ENCODE measurements around the gene MS4A10. TPM values are rescaled to one million over a fixed set of nuclear protein-coding genes. Genes with fewer than 3 reads are reported as not detected.

MS4A10 gene
- total and polyA plus RNA-seq, 4 donors, result not detected

DNA sequence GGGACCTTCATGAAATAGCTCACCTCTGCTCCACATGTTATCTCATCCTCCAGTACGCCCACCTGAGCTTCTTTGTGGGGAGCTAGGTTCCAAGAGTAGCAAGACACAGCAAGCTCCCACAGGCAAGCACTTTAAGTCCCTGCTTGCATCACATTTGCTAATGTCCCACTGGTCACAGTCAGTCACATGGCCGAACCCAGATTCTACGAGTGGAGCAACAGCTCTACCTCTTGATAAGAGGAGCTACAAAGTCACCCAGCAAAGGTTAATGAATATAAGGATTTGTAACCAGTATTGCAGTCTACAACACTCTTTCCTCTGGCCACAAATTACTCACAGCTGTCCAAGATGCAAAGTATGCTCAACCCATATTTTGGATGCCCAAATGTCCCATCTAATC is 43.7 kb upstream of the MS4A10 start:
- Histone ChIP-seq H3K9me3 (ENCODE audit: control insufficient read depth in 4 of 4, low read length in 3 of 4) (peaks cover 0 to 7% (median 0%) of the 10 kb centered on the region in 4 donors), H3K27ac (ENCODE audit: low read depth in 1 of 2, low read length in 2 of 2) (no peak overlapping the region), H3K4me3 (ENCODE audit: low read depth in 1 of 3, low read length in 3 of 3) (no peak overlapping the region), H3K36me3 (ENCODE audit: control insufficient read depth in 4 of 4, insufficient read depth in 3 of 4, low read depth in 1 of 4, low read length in 3 of 4) (no peaks in the 10 kb centered on the region), H3K9ac (ENCODE audit: low read depth in 1 of 2, low read length in 2 of 2) (no peak overlapping the region), H3K27me3 (ENCODE audit: control insufficient read depth in 4 of 4, insufficient read depth in 4 of 4, low read length in 3 of 4) (peaks cover 0 to 6% (median 1%) of the 10 kb centered on the region in 4 donors), H3K4me1 (ENCODE audit: control insufficient read depth in 4 of 4, insufficient read depth in 4 of 4, low read length in 3 of 4) (no peaks in the 10 kb centered on the region)
- DNase-seq (ENCODE audit: low spot score), result no peak
- WGBS, result 79% methylated on average over 3 of the region's 3 CpGs
- no peak for TF ChIP-seq HNF4G (IDR thresholded peaks at IDR 0.05)
- no peak for TF ChIP-seq HNF4A (conservative IDR thresholded peaks at IDR 0.05)
- TF ChIP-seq NR2F2 (IDR thresholded peaks at IDR 0.05), result no peak
- TF ChIP-seq, protein P1, sequence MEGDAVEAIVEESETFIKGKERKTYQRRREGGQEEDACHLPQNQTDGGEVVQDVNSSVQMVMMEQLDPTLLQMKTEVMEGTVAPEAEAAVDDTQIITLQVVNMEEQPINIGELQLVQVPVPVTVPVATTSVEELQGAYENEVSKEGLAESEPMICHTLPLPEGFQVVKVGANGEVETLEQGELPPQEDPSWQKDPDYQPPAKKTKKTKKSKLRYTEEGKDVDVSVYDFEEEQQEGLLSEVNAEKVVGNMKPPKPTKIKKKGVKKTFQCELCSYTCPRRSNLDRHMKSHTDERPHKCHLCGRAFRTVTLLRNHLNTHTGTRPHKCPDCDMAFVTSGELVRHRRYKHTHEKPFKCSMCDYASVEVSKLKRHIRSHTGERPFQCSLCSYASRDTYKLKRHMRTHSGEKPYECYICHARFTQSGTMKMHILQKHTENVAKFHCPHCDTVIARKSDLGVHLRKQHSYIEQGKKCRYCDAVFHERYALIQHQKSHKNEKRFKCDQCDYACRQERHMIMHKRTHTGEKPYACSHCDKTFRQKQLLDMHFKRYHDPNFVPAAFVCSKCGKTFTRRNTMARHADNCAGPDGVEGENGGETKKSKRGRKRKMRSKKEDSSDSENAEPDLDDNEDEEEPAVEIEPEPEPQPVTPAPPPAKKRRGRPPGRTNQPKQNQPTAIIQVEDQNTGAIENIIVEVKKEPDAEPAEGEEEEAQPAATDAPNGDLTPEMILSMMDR (IDR thresholded peaks at IDR 0.05; ENCODE audit: low read depth, low read length, missing input control), result no peak
- TF ChIP-seq FOXA1 (IDR thresholded peaks at IDR 0.05), result no peak
- TF ChIP-seq YY1 (IDR thresholded peaks at IDR 0.05), result no peak
- TF ChIP-seq JUND (IDR thresholded peaks at IDR 0.05), result no peak
- TF ChIP-seq, protein P2, sequence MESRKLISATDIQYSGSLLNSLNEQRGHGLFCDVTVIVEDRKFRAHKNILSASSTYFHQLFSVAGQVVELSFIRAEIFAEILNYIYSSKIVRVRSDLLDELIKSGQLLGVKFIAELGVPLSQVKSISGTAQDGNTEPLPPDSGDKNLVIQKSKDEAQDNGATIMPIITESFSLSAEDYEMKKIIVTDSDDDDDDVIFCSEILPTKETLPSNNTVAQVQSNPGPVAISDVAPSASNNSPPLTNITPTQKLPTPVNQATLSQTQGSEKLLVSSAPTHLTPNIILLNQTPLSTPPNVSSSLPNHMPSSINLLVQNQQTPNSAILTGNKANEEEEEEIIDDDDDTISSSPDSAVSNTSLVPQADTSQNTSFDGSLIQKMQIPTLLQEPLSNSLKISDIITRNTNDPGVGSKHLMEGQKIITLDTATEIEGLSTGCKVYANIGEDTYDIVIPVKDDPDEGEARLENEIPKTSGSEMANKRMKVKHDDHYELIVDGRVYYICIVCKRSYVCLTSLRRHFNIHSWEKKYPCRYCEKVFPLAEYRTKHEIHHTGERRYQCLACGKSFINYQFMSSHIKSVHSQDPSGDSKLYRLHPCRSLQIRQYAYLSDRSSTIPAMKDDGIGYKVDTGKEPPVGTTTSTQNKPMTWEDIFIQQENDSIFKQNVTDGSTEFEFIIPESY (IDR thresholded peaks at IDR 0.05), result no peak
- TF ChIP-seq FOXA2 (IDR thresholded peaks at IDR 0.05), result no peak
- TF ChIP-seq SP1 (IDR thresholded peaks at IDR 0.05), result no peak
- TF ChIP-seq, protein P3, sequence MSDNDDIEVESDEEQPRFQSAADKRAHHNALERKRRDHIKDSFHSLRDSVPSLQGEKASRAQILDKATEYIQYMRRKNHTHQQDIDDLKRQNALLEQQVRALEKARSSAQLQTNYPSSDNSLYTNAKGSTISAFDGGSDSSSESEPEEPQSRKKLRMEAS (IDR thresholded peaks at IDR 0.05), result no peak
- no peak for TF ChIP-seq RAD21 (IDR thresholded peaks at IDR 0.05)
- TF ChIP-seq EGR1 (IDR thresholded peaks at IDR 0.05; ENCODE audit: low read depth in 2 of 2), result no peak
- TF ChIP-seq, protein P4, sequence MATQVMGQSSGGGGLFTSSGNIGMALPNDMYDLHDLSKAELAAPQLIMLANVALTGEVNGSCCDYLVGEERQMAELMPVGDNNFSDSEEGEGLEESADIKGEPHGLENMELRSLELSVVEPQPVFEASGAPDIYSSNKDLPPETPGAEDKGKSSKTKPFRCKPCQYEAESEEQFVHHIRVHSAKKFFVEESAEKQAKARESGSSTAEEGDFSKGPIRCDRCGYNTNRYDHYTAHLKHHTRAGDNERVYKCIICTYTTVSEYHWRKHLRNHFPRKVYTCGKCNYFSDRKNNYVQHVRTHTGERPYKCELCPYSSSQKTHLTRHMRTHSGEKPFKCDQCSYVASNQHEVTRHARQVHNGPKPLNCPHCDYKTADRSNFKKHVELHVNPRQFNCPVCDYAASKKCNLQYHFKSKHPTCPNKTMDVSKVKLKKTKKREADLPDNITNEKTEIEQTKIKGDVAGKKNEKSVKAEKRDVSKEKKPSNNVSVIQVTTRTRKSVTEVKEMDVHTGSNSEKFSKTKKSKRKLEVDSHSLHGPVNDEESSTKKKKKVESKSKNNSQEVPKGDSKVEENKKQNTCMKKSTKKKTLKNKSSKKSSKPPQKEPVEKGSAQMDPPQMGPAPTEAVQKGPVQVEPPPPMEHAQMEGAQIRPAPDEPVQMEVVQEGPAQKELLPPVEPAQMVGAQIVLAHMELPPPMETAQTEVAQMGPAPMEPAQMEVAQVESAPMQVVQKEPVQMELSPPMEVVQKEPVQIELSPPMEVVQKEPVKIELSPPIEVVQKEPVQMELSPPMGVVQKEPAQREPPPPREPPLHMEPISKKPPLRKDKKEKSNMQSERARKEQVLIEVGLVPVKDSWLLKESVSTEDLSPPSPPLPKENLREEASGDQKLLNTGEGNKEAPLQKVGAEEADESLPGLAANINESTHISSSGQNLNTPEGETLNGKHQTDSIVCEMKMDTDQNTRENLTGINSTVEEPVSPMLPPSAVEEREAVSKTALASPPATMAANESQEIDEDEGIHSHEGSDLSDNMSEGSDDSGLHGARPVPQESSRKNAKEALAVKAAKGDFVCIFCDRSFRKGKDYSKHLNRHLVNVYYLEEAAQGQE (IDR thresholded peaks at IDR 0.05), result no peak
- no peak for TF ChIP-seq RXRA (IDR thresholded peaks at IDR 0.05)

DNA sequence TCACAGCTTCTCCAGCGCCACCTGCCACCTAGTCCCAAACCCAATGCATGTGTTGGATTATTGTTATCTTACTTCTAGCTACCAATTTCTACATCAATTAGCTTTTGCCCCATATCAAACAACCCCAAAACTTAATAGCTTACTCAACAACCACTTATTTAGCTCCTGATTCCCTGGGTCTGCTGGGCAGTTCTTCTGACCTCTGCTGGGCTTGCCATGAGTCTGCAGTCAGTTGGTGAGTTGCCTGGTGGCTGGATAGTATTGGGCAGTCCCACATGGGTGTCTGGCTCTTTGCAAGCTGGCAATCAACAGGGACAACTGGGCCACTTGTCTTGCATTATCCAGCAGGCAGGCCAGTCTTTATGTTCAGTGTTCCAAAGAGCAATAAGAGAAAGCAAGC is 42.1 kb upstream of the MS4A10 start:
- Histone ChIP-seq H3K27me3 (ENCODE audit: control insufficient read depth in 4 of 4, insufficient read depth in 4 of 4, low read length in 3 of 4) (peaks cover 0 to 5% (median 1%) of the 10 kb centered on the region in 4 donors), H3K9me3 (ENCODE audit: control insufficient read depth in 4 of 4, low read length in 3 of 4) (peaks cover 0 to 7% (median 0%) of the 10 kb centered on the region in 4 donors), H3K9ac (ENCODE audit: low read depth in 1 of 2, low read length in 2 of 2) (no peak overlapping the region), H3K36me3 (ENCODE audit: control insufficient read depth in 4 of 4, insufficient read depth in 3 of 4, low read depth in 1 of 4, low read length in 3 of 4) (no peaks in the 10 kb centered on the region), H3K4me3 (ENCODE audit: low read depth in 1 of 3, low read length in 3 of 3) (no peak overlapping the region), H3K27ac (ENCODE audit: low read depth in 1 of 2, low read length in 2 of 2) (no peak overlapping the region), H3K4me1 (ENCODE audit: control insufficient read depth in 4 of 4, insufficient read depth in 4 of 4, low read length in 3 of 4) (no peaks in the 10 kb centered on the region)
- DNase-seq (ENCODE audit: low spot score), result no peak
- TF ChIP-seq FOXA1 (IDR thresholded peaks at IDR 0.05) (no peak), YY1 (IDR thresholded peaks at IDR 0.05) (no peak), HNF4G (IDR thresholded peaks at IDR 0.05) (no peak), JUND (IDR thresholded peaks at IDR 0.05) (no peak)
- TF ChIP-seq, protein P5, sequence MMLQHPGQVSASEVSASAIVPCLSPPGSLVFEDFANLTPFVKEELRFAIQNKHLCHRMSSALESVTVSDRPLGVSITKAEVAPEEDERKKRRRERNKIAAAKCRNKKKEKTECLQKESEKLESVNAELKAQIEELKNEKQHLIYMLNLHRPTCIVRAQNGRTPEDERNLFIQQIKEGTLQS (IDR thresholded peaks at IDR 0.05), result no peak
- WGBS, result 98% methylated on average over 1 of the region's 1 CpG
